ENCODE results near the gene TCHHL1.

The TCHHL1 gene

DNA sequence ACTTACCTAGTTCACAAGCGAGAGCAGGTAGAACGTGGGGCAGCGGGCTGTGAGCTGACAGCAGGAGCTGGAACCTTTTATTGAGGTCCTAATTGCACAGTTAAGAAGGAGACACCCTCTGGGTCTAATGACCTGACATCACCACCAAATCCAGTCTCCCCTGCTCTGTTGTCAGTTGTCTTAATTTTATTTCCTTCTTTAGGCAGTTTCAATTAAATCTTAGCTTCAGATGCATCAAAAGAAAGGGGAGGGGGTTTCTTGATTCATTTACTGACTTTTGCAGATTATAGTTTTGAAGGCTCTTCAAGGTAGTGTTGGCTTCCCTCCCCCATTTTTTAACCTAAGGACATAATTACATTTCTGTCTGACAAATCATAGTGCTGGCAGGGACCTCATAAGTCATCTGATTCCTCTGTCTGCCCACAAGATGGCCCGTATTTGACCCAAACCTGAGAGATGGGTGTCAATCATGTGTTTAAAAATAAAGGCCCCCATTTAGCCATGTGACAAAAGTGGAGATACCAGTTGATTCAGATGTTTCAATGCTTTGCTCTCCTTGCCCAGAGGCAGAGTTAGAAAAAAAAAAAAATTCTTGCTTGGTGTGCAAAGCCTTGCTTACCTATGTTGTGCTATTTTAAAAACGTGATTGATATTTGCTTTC lies at the start of gene TCHHL1:
Gene TCHHL1, minus strand, starts transcription at position 51 of the 661 bp plus-strand sequence. CDS start 921 bp downstream, outside the sequence.
- DNase-seq = no peak

DNA sequence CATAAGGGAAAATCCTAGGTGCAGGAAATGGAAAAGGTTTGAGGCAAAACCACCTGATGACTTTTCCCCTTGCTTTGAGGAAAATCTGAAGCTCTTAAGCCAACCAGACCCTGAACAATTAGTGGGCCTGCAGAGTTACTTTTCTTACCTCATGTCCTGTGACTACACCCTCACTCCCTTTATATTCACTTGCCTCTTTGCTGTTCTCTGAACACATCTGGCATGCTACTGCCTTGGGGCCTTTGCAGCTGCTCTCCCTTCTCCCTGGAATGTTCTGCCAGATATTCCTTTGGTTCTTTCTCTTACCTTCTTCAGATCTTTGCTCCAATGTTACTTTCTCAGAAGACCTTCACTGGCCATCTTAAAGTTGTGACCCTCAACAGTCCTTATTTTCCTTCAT lies 48.4 kb upstream of the TCHHL1 start:
- DNase-seq = no peak

DNA sequence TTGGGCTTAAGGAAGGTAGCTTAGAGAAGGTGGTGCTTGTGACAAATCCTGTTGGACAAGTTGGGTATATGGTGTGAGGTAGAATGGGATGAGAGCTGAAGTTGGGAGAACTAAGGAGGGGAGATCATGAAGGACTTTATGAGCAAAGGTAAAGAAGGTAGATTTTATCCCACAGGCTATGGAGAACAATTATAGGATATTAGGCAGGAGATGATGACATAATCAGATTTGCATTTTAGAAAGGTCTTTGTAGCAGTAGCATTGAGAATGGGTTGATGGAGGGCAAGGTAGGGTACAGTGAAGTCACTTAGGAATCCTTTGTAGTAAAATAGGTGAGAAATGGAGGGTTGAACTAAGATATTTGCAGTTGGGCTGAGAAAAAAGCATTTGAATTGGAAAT lies 41.3 kb upstream of the TCHHL1 start:
- DNase-seq = no peak

DNA sequence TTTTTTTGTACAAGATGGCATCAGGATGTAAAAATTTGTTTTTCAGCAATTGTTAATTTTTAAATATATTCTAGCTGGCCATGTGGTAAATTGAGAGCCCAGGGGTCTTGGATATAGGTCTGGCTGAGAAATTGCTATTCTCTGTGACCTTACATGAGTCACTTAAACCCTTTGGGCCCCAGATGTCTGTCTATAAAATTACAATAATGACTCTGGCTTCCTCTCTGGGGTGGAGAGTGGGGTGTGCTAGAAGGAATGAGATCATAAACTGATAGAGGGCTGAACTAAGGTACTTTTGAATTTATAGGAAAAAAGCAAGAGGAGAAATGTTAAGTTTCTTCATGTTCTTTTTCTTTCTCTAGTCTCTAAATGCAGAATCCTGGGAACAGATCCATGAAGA lies 38.8 kb upstream of the TCHHL1 start:
- DNase-seq = no peak

DNA sequence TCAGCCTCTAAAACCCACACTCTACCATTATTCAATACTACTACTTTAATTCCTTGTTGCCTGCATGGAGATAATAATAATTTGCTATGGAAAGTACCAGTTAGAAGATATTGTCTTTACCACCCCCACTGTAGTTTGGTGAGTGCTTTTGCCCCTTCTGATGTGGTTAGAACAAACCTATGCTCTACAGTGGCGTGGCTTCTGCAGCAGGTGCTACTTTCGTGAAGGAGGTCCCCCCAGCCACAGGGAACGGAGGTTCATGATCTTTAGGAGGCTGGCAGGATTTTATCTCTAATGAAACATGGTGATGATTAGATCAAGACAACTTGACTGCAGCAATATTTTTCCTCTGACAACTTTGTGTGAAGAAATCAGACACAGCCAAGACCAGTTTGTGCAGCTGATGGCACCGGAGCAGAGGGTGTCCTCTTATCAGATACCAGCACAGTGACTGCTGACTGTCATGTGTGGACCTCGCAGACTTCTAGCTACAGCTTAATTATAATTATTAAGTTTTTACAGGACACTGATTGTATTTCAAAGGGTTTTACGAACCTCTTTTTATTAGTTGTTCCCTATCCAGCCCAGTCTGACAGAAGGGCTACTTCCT lies 37.1 kb upstream of the TCHHL1 start:
- DNase-seq = no peak

DNA sequence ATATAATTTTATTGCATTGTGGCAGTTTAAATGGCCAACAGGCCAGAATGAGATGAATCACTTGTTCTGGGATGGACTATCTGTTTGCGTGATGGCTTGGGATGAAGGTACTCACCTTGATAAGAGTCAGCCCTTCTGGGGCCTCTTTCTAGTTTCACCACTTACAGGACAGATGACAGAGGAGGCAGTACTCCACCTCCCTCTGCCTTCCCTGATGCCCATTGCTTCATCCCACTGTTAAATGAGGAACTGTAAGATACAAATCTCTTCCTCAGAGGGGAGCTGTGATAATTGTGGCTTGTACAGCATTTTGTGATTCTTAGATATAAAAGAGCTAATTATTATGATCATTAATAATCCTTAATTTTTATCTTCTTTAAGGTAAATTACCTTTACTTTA lies 30.1 kb upstream of the TCHHL1 start:
- DNase-seq = no peak

DNA sequence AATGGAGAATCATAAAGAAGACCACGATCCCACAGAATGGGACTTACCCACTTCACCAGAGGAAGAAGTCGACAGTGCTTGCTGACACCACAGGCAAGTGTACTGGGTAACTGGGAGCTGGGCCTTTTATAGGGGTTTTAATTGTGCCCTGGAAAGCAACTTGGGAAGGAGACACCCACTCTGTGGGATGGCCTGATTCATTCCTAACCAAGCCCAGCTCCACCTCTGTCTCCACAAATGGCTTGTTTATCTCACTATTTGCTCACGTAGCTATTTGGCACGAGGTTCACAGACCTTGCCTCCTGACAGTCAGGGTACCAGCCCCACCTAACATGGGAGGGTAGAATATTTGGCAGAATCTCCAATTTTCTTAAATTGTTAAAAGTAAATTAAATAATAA lies 26.5 kb upstream of the TCHHL1 start, which contains the start of gene TCHH:
Gene TCHH, minus strand, starts transcription at position 101 of the 400 bp plus-strand sequence. CDS start 1,364 bp downstream, outside the sequence.
- DNase-seq = no peak

DNA sequence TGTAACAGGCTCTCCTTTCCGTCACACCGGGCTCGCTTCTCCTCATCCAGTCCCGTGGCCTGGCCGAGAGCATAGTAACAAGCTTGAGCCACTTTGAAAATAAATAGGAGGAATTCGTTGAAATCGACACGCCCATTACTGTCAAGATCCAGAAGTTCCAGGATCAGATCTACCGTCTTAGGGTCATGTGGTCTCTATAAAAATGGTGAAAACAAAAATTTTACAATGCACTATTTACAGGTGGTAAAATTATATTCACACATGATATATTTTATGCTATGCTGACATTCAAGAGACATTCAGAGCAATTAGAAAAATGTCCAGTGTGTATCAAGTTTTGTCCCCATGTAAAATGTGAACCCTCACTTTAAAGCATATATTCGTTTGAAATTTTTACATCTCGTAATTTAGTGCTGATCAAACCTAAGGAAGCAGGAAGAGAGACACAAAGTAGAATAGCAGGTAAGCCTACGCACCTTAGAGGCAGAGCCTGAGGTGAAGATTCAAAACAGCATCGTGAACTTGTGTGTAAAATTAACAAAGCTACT lies 24.1 kb upstream of the TCHHL1 start:
- no peak for DNase-seq

DNA sequence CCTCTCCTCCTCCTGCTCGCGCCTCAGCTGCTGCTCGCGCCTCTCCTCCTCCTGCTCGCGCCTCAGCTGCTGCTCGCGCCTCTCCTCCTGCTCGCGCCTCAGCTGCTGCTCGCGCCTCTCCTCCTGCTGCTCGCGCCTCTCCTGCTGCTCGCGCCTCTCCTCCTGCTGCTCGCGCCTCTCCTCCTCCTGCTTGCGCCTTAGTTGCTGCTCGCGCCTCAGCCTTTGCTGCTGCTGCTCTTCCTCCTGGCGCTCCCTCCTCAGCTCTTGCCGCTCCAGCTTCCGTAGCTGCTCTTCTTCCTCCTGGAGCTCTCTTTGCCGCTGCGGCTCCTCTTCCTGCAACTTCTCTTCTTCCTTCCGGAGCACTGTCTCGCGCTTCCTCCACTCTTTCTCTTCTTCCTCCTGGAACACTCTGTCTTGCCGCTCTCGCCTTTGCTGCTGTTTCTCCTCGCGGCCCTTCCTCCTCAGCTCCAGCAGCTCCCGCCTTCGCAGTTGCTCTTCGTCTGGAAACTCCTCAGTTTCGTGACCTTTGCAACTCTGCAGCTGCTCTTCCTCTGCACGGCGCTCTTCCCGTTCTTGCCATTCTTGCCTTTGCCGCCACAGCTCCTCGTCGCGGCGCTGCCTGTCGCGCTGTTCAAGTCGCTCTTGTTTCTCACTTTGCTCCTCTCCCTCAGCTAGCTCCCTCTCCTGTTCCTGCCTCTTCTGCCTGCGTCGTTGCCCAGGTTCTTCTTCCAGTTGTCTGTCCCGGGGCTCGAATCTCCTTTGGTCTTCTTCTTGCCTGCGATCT lies 23.4 kb upstream of the TCHHL1 start:
- DNase-seq = no peak

DNA sequence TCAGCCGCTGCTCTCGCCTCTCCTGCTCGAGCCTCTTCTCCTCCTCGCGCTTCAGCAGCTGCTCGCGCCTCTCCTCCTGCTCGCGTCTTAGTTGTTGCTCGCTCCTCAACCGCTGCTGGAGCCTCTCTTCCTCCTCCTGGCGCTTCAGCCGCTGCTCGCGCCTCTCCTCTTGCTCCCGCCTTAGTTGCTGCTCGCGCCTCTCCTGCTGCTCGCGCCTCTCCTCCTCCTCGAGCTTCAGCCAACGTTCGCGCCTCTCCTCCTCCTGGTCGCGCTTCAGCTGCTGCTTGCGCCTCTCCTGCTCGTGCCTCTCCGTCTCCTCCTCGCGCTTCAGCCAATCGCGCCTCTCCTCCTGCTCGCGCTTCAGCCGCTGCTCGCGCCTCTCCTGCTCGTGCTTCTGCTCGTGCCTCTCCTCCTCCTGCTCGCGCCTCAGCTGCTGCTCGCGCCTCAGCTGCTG lies 22.7 kb upstream of the TCHHL1 start:
- DNase-seq = peak; percentile 5

DNA sequence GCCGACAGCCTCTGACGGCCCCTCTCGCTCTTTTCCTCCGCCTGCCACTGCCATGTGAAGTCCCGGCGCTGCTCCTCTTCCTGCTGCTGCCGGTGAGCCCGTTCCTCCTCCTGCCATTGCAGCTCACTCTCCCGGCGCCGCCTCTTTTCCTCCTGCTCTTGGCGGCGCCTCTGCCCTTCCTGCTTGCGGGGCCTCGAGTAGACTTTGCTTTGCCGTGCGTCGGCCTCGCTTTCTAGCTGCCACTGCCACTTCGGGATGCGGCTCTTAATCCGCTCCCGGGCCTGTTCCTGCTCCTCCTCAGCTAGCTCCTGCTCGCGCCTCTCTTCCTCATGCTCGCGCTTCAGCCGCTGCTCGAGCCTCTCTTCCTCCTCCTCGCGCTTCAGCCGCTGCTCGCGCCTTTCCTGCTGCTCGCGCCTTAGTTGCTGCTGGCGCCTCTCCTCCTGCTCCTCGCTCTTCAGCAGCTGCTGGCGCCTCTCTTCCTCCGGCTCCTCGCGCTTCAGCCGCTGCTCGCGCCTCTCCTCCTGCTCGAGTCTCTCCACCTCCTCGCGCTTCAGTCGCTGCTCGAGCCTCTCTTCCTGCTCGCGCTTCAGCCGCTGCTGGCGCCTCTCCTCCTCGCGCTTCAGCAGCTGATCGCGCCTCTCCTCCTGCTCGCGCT lies 22.1 kb upstream of the TCHHL1 start:
- no peak for DNase-seq

DNA sequence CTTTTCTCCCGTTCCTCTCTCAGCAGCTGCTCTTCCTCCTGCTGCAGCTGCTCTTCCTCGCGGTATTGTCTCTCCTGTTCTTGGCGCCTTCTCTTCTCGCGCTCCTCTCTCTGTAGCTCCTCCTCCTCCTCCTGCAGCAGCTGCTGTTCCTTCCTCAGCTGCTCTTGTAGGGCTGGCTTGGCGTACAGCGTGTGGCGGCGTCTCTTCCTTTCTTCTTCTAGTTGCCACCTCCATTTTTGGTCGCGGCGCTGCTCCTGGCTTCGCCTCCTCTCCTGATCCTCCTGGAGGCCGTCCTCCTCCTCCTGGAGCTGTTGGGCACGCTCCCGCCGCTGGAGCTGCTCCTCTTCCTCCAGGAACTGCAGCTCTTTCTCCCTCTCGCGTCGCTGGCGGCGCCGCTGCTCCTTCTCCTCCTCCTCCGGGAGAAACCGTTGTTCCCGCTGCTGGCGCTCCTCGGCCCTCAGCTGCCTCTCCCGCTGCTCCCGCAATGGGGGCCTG lies 21.5 kb upstream of the TCHHL1 start:
- DNase-seq = no peak

DNA sequence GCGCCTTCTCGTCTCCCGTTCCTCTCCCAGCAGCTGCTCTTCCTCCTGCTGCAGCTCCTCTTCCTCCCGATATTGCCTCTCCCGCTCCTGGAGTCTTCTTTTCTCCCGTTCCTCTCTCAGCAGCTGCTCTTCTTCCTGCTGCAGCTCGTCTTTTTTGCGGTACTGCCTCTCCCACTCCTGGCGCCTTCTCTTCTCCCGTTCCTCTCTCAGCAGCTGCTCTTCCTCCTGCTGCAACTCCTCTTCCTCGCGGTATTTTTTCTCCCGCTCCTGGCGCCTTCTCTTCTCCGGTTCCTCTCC lies 21.1 kb upstream of the TCHHL1 start:
- DNase-seq = no peak

DNA sequence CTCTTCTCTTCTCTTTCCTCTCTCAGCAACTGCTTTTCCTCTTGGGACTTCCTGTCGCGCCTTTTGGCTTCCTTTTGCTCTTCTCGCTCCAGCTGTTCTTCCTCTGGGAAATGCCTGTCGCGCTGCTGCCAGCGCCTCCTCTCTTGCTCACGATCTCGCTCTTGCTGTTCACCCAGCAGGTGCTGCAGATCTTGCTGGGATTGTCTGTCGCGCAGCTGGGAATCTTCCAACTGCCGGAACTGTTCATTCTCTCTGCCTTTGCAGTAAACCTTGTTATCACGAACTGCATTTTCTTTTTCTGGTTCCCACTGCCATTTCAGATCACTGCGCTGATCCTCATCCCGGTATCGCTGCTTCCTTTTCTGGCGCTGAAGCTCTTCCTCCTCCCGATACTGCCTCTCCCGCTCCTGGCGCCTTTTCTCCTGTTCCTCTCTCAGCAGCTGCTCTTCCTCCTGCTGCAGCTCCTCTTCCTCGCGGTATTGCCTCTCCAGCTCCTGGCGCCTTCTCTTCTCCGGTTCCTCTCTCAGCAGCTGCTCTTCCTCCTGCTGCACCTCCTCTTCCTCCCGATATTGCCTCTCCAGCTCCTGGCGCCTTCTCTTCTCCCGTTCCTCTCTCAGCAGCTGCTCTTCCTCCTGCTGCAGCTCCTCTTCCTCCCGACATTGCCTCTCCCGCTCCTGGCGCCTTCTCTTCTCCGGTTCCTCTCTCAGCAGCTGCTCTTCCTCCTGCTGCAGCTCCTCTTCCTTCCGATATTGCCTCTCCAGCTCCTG lies 20.6 kb upstream of the TCHHL1 start:
- no peak for DNase-seq

DNA sequence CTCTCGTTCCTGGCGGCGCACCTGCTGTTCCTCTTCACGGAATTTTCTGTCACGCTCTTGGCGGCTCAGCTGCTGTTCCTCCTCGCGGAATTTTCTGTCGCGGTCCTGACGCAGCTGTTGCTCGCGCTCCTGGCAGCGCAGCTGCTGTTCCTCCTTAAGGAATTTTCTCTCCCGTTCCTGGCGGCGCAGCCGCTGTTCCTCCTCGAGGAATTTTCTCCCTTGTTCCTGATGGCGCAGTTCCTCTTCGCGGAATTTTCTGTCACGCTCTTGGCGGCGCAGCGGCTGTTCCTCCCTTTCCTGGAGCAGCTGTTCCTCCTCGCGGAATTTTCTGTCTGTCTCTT lies 20.0 kb upstream of the TCHHL1 start:
- no peak for DNase-seq

DNA sequence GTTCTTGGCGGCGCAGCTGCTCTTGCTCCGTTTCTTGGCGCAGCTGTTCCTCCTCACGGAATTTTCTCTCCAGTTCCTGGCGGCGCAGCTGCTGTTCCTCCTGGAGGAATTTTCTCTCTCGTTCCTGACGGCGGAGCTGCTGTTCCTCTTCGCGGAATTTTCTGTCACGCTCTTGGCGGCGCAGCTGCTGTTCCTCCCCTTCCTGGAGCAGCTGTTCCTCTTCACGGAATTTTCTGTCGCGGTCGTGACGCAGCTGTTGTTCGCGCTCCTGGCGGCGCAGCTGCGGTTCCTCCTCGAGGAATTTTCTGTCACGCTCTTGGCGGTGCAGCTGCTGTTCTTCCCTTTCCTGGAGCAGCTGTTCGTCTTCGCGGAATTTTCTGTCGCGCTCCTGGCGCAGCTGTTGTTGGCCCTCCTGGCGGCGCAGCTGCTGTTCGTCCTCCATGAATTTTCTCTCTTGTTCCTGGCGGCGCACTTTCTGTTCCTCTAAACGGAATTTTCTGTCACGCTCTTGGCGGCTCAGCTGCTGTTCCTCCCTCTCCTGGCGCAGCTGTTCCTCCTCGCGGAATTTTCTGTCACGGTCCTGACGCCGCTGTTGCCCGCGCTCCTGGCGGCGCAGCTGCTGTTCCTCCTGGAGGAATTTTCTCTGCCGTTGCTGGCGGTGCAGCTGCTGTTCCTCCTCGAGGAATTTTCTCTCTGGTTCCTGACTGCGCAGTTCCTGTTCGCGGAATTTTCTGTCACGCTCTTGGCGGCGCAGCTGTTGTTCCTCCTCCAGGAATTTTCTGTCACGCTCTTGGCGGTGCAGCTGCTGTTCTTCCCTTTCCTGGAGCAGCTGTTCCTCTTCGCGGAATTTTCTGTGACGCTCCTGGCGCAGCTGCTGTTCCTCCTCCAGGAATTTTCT lies 19.4 kb upstream of the TCHHL1 start:
- no peak for DNase-seq

DNA sequence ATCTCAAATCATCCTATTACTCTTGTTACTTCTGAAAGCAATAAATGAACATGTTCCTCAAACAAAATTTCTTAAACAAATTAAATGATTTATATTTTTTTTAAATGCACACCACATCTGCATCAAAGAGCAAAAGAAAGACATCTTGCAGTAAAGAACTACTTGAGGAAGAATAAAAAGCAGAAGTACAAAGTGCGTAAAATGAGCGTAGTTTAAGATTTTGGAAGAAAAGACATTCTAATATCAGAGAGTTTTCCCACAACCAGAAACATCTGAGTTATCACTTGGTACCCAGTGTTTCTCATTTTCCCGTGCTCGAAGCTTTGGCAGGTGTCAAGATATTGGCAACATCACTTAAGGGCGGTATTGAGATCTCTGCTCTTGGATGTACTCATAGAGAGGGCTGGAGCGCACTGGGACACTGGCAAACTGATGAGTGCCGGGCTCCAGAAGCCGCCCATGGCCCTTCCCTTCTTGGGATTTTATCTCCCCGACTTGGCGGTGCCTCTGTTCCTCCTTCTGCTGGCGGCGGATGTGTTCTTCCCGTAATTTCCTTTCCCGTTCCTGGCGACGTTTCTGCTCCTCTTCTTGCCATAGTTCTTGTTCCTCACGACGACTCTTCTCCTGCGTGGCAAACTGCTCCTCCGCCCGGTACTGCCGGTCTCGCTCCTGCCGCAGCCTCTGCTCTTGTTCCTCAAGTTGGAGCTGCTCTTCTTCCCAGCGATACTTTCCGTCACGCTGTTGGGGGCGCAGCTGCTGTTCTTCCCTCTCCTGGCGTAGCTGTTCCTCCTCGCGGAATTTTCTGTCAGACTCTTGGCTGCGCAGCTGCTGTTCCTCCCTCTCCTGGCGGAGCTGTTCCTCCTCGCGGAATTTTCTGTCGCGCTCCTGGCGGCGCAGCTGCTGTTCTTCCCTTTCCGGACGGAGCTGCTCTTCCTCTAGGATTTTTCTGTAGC lies 18.4 kb upstream of the TCHHL1 start:
- no peak for DNase-seq

DNA sequence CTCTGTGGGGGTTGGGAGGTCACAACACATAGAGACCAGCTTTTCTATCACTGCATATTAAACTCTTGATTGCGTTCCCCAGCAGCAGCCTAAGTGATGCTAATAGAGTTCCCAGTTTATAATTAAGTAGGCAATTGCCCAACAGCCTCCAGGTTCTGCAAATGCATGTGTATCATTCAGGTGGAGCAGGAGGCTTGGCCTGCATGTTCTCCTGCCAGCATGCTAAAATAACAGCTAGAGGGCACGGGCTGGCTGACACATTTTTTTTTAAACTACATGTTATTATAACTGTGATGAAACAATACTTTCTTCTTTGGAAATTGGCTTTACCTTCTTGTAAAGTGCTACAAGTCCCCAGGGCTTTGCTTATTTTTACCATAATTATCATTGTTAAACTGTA lies 16.0 kb upstream of the TCHHL1 start:
- no peak for DNase-seq

DNA sequence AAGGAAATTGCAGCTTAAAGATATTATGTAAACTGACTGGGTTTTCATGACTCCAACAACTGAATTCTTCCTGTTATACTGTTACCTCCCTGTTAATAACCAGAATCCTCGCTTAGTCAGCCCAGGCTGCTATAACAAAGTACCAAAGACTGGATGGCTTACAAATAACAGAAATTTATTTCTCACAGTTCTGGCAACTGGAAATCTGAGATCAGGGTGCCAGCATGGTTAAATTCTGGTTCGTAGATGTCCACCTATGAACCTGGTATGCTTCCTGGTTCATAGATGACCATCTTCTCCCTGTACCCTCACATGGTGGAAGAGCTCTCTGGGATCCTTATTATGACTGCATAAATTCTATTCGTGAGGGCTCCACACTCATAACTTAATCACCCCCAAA lies 8.1 kb upstream of the TCHHL1 start:
- no peak for DNase-seq

DNA sequence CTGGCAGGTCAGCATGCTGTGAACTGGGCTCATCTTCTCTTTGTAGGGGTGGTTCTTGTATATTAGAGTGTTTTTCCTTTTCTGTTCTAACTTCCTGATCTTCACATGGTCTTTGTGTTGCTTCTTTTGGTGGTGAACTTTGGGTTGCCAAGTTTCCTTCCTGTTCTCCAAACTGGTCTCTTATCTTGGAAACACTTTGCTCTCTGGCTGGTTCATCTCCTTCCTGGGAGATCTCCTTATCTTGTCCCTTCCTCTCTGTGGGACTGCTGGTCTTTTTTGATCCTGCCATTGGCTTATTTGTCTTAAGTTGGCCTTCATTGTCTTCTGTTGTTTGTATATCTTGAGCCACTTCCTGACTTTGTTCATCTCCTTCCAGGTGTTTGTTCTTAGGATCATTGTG lies 2.1 kb downstream of the TCHHL1 start:
- no peak for DNase-seq
